Testis (tissue), 3 donors: ENCODE results near the gene SPCS3. TPM values are rescaled to one million over a fixed set of nuclear protein-coding genes. Genes with fewer than 3 reads are reported as not detected.

ENCODE experiments used
- DNase-seq: peaks from one replicate; pipeline ENCODE4 v3.0.0-alpha.2; 2019
- H3K27ac ChIP-seq, 2 donors: fragments of 200-600 bp; sonication (generic); one replicate each; pipeline ENCODE4 v1.5.1; 2019
- H3K27me3 ChIP-seq: fragments of 200-600 bp; sonication (generic); one replicate; pipeline ENCODE4 v1.5.1; 2019
- H3K36me3 ChIP-seq: fragments of 200-600 bp; sonication (generic); one replicate; pipeline ENCODE4 v1.5.1; 2017; ENCODE audit warnings: low read depth; ENCODE audit errors: missing control alignments
- H3K4me1 ChIP-seq: fragments of 200-600 bp; sonication (generic); one replicate; pipeline ENCODE4 v1.5.1; 2019
- H3K4me3 ChIP-seq, 2 donors: fragments of 200-600 bp; sonication (generic); one replicate each; pipeline ENCODE4 v1.5.1; 2017 to 2019
- H3K9me3 ChIP-seq: fragments of 200-600 bp; sonication (generic); one replicate; pipeline ENCODE4 v1.5.1; 2017
- POLR2A ChIP-seq: fragments of 450-650 bp; IDR thresholded peaks from one replicate; pipeline ENCODE4 v1.6.1; 2017; ENCODE audit warnings: antibody characterized with exemption, mild to moderate bottlenecking, moderate library complexity
- WGBS, 2 donors: methylation state at CpG; one replicate each; pipeline ENCODE4 v1.1.5; 2018; 5-methylcytosine and 5-hydroxymethylcytosine counted together
- intact Hi-C: fragments of 100-400 bp; cut with DNase I; formaldehyde crosslinking; loops from one replicate; pipeline ENCODE4 v1.15.1; 2023; ENCODE audit warnings: low total_unique reads
- polyA plus RNA-seq: library from polyadenylated mRNA; stranded (reverse); fragments of 350-450 nt; fragmentation: Illumina TruSeq; extraction: RNeasy Lipid Tissue Mini Kit (QIAGEN cat#74804); gene quantifications from one replicate; pipeline ENCODE4 v1.2.3, GENCODE V29; 2014; ENCODE audit warnings: low read depth, low replicate concordance; ENCODE audit not compliant: insufficient read depth
- total RNA-seq, 2 donors: library from RNA; depleted of rRNA; stranded (reverse); fragments of >200 nt; gene quantifications; one replicate each; pipeline ENCODE4 v1.2.3, GENCODE V29; 2016
- TF ChIP-seq, protein P1 (sequence below), 3 experiments: fragments of 450-650 bp in 2 of 3; fragments of 200-600 bp in 1 of 3; sonication (generic) in 1 of 3; IDR thresholded peaks; one replicate each; pipeline ENCODE4 v1.5.1; 2016 to 2019; ENCODE audit warnings: antibody characterized with exemption in 3 of 3, mild to moderate bottlenecking in 2 of 3, moderate library complexity in 1 of 3

Gene SPCS3
- total and polyA plus RNA-seq, 3 donors from 2014 or later, result 26.6 to 30.2 (median 29.2) TPM

GRCh38 chr4:176380352-176381157 lies 60.8 kb downstream of the SPCS3 start:
- DNase-seq, result no peak
- Histone ChIP-seq H3K27me3 (no peaks in the 10 kb centered on the region), H3K4me1 (no peaks in the 10 kb centered on the region), H3K9me3 (no peaks in the 10 kb centered on the region), H3K27ac (no peak overlapping the region), H3K36me3 (no peaks in the 10 kb centered on the region), H3K4me3 (peak overlapping the region in 1 of 2 donors; percentile 5)
- TF ChIP-seq, protein P1, sequence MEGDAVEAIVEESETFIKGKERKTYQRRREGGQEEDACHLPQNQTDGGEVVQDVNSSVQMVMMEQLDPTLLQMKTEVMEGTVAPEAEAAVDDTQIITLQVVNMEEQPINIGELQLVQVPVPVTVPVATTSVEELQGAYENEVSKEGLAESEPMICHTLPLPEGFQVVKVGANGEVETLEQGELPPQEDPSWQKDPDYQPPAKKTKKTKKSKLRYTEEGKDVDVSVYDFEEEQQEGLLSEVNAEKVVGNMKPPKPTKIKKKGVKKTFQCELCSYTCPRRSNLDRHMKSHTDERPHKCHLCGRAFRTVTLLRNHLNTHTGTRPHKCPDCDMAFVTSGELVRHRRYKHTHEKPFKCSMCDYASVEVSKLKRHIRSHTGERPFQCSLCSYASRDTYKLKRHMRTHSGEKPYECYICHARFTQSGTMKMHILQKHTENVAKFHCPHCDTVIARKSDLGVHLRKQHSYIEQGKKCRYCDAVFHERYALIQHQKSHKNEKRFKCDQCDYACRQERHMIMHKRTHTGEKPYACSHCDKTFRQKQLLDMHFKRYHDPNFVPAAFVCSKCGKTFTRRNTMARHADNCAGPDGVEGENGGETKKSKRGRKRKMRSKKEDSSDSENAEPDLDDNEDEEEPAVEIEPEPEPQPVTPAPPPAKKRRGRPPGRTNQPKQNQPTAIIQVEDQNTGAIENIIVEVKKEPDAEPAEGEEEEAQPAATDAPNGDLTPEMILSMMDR (IDR thresholded peaks at IDR 0.05), result no peak
- no peak for TF ChIP-seq POLR2A
- 37 to 40% methylated on average over 11 of the region's 11 CpGs for WGBS, 2 donors
- intact Hi-C loops, result no loop called here

Other genes starting within 250 kb of the SPCS3 start
- 10 to 100 TPM; 61.5 to 88.7 TPM for gene SPATA4, start 124.4 kb upstream of the SPCS3 start, total RNA-seq
- gene SPATA4, start 124.4 kb upstream of the SPCS3 start, polyA plus RNA-seq, result 340 TPM
- gene ASB5, start 50.7 kb upstream of the SPCS3 start, total RNA-seq, result 1 to 10 TPM in 1 of 2 donors, under 1 TPM in 1; 0.99 to 5.4 TPM
- 8.3 TPM for gene ASB5, start 50.7 kb upstream of the SPCS3 start, polyA plus RNA-seq